MM.1S (cell line): Measurements from ENCODE around the gene NCLN.
"Not testable (repeated sequence)": the region's sequence is repeated elsewhere in the genome, so short reads cannot be mapped to it uniquely, and the experiment has no call there.

Experiments
- EZH2phosphoT487 ChIP-seq: fragments of 300-600 bp; sonication (generic); IDR thresholded peaks from 2 replicates; pipeline ENCODE4 v1.6.1; 2018; ENCODE audit warnings: antibody characterized with exemption, low read length
- TF ChIP-seq, protein P1 (sequence below): fragments of 300-600 bp; sonication (generic); IDR thresholded peaks from 2 replicates; pipeline ENCODE4 v1.5.1; 2016; ENCODE audit warnings: antibody characterized with exemption, low read length, mixed read lengths

DNA sequence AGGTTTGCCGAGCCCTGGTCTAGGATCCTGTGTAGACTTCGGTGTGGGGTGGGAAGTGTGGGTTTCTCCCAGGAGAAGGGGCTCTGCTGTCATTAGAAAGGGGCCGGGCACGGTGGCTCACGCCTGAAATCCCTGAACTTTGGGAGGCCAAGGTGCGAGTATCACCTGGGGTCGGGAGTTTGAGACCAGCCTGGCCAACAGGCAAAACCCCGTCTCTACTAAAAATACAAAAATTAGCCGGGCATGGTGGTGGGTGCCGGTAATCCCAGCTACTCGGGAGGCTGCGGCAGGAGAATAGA lies 6.0 kb downstream of the NCLN start:
- TF ChIP-seq, protein P1, sequence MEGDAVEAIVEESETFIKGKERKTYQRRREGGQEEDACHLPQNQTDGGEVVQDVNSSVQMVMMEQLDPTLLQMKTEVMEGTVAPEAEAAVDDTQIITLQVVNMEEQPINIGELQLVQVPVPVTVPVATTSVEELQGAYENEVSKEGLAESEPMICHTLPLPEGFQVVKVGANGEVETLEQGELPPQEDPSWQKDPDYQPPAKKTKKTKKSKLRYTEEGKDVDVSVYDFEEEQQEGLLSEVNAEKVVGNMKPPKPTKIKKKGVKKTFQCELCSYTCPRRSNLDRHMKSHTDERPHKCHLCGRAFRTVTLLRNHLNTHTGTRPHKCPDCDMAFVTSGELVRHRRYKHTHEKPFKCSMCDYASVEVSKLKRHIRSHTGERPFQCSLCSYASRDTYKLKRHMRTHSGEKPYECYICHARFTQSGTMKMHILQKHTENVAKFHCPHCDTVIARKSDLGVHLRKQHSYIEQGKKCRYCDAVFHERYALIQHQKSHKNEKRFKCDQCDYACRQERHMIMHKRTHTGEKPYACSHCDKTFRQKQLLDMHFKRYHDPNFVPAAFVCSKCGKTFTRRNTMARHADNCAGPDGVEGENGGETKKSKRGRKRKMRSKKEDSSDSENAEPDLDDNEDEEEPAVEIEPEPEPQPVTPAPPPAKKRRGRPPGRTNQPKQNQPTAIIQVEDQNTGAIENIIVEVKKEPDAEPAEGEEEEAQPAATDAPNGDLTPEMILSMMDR: not testable (repeated sequence)
- TF ChIP-seq EZH2phosphoT487: not testable (repeated sequence)
